Natural killer cell (primary cell): Measurements from ENCODE around the gene GPATCH2. TPM values are rescaled to one million over a fixed set of nuclear protein-coding genes. Genes with fewer than 3 reads are reported as not detected.

Experiments used
- ATAC-seq, 3 donors: fragments of 150-1000 bp in 2 of 3; fragments of 200-7000 bp in 1 of 3; cut with Tn5 transposase; 1 replicate in 1 of 3; 2 replicates in 2 of 3; pipeline ENCODE4 v1.10.0; 2021; ENCODE audit warnings: mild to moderate bottlenecking in 2 of 3, moderate library complexity in 2 of 3
- DNase-seq, 2 donors: peaks; one replicate each; pipeline versions ENCODE4 v3.0.0 to v3.0.0-alpha.2; 2013 to 2021; ENCODE audit warnings: mixed read lengths in 1 of 2
- H3K27ac ChIP-seq: one replicate; pipeline ENCODE4 v1.5.1; 2013; ENCODE audit warnings: mild to moderate bottlenecking, low read length
- H3K27me3 ChIP-seq: one replicate; pipeline ENCODE4 v1.6.1; 2013; ENCODE audit warnings: low read length; ENCODE audit not compliant: control insufficient read depth, insufficient read depth
- H3K36me3 ChIP-seq: one replicate; pipeline ENCODE4 v1.6.1; 2013; ENCODE audit warnings: low read length; ENCODE audit not compliant: control insufficient read depth, insufficient read depth
- H3K4me1 ChIP-seq: one replicate; pipeline ENCODE4 v1.6.1; 2013; ENCODE audit warnings: low read length; ENCODE audit not compliant: control insufficient read depth, insufficient read depth
- H3K4me3 ChIP-seq: one replicate; pipeline ENCODE4 v1.5.1; 2013; ENCODE audit warnings: low read length
- H3K9me3 ChIP-seq: one replicate; pipeline ENCODE4 v1.6.1; 2013; ENCODE audit warnings: low read length; ENCODE audit not compliant: control insufficient read depth, insufficient read depth
- H3K27ac Mint-ChIP-seq, 2 donors: one replicate each; pipeline ENCODE4 v1.8.0; 2022; ENCODE audit warnings: mild to moderate bottlenecking in 2 of 2, mixed read lengths in 2 of 2, moderate library complexity in 1 of 2
- H3K27me3 Mint-ChIP-seq, 2 donors: one replicate each; pipeline ENCODE4 v1.8.0; 2022; ENCODE audit warnings: low read depth in 2 of 2, mixed read lengths in 2 of 2
- H3K36me3 Mint-ChIP-seq: one replicate; pipeline ENCODE4 v1.8.0; 2022; ENCODE audit warnings: mixed read lengths
- H3K4me1 Mint-ChIP-seq, 2 donors: one replicate each; pipeline ENCODE4 v1.8.0; 2022; ENCODE audit warnings: mixed read lengths in 2 of 2
- H3K4me3 Mint-ChIP-seq: one replicate; pipeline ENCODE4 v1.8.0; 2022; ENCODE audit warnings: mild to moderate bottlenecking, moderate library complexity, mixed read lengths
- H3K9me3 Mint-ChIP-seq, 2 donors: one replicate each; pipeline ENCODE4 v1.8.0; 2022; ENCODE audit warnings: mixed read lengths in 2 of 2
- CTCF ChIP-seq: fragments of 200-600 bp; IDR thresholded peaks from one replicate; pipeline ENCODE4 v1.8.0; 2022; ENCODE audit warnings: antibody characterized with exemption
- WGBS: methylation state at CpG from one replicate; pipeline ENCODE4 v1.1.7; 2013; ENCODE audit warnings: missing lambda C conversion rate; ENCODE audit not compliant: insufficient coverage; 5-methylcytosine and 5-hydroxymethylcytosine counted together
- intact Hi-C: fragments of 100-400 bp; cut with micrococcal nuclease; formaldehyde crosslinking; loops from one replicate; pipeline ENCODE4 v1.14.2; 2022
- total RNA-seq, 4 donors: library from RNA; stranded (reverse); fragments of 120-200 nt in 1 of 4; gene quantifications; one replicate each; pipeline versions ENCODE4 v1.2.3 to v1.2.4, GENCODE V29; 2013 to 2022

The GPATCH2 gene
- total RNA-seq, 3 donors from 2014 or later (not counting 1 experiment from before 2014, with no cell fraction given): 10.4 to 15.4 (median 11.7) TPM

GRCh38 chr1:217564833-217565232 lies 66.1 kb downstream of the GPATCH2 start:
- no CpG with 5 or more reads among the region's 3 CpGs for WGBS
- Mint-ChIP-seq H3K4me1 (no peaks in the 10 kb centered on the region), H3K4me3 (no peak overlapping the region), H3K27me3 (no peaks in the 10 kb centered on the region), H3K27ac (no peak overlapping the region), H3K36me3 (no peaks in the 10 kb centered on the region), H3K9me3 (no peaks in the 10 kb centered on the region)
- no peak for TF ChIP-seq CTCF
- ATAC-seq (no peak), DNase-seq (no peak)
- no peak overlapping the region for H3K27ac ChIP-seq
- H3K9me3 ChIP-seq: no peaks in the 10 kb centered on the region
- no peak overlapping the region for H3K4me3 ChIP-seq
- H3K27me3 ChIP-seq: no peaks in the 10 kb centered on the region
- intact Hi-C loops: no loop called here
- H3K4me1 ChIP-seq: no peaks in the 10 kb centered on the region
- no peaks in the 10 kb centered on the region for H3K36me3 ChIP-seq

GRCh38 chr1:217564207-217564606 lies 66.7 kb downstream of the GPATCH2 start:
- Mint-ChIP-seq H3K4me1 (no peaks in the 10 kb centered on the region), H3K4me3 (no peak overlapping the region), H3K36me3 (no peaks in the 10 kb centered on the region), H3K27ac (no peak overlapping the region), H3K27me3 (no peaks in the 10 kb centered on the region), H3K9me3 (peaks cover 0 to 2% of the 10 kb centered on the region in 2 donors)
- Histone ChIP-seq H3K9me3 (no peaks in the 10 kb centered on the region), H3K4me1 (no peaks in the 10 kb centered on the region), H3K36me3 (no peaks in the 10 kb centered on the region), H3K27me3 (no peaks in the 10 kb centered on the region), H3K4me3 (no peak overlapping the region), H3K27ac (no peak overlapping the region)
- ATAC-seq (no peak), DNase-seq (no peak)
- WGBS: 88% methylated on average over 6 of the region's 6 CpGs
- intact Hi-C loops: no loop called here
- no peak for TF ChIP-seq CTCF

GRCh38 chr1:217563179-217563578 lies 67.7 kb downstream of the GPATCH2 start:
- H3K4me3 Mint-ChIP-seq: no peak overlapping the region
- no peak for ATAC-seq
- Histone ChIP-seq H3K27me3 (no peaks in the 10 kb centered on the region), H3K4me1 (no peaks in the 10 kb centered on the region), H3K36me3 (no peaks in the 10 kb centered on the region), H3K9me3 (no peaks in the 10 kb centered on the region), H3K4me3 (no peak overlapping the region), H3K27ac (no peak overlapping the region)
- intact Hi-C loops: no loop called here
- DNase-seq: no peak
- H3K27ac Mint-ChIP-seq: no peak overlapping the region
- no peak for TF ChIP-seq CTCF
- peaks cover 0 to 2% of the 10 kb centered on the region in 2 donors for H3K9me3 Mint-ChIP-seq
- H3K36me3 Mint-ChIP-seq: no peaks in the 10 kb centered on the region
- H3K4me1 Mint-ChIP-seq: no peaks in the 10 kb centered on the region
- H3K27me3 Mint-ChIP-seq: no peaks in the 10 kb centered on the region

GRCh38 chr1:217562229-217562878 lies 68.5 kb downstream of the GPATCH2 start:
- no peak for TF ChIP-seq CTCF

More at GRCh38 chr1:217562229-217562878, 68.5 kb downstream of the GPATCH2 start:
- no peaks in the 10 kb centered on the region for H3K27me3 Mint-ChIP-seq
- H3K4me3 Mint-ChIP-seq: no peak overlapping the region
- no peak overlapping the region for H3K27ac ChIP-seq
- 92% methylated on average over 4 of the region's 4 CpGs for WGBS
- no peaks in the 10 kb centered on the region for H3K36me3 ChIP-seq
- intact Hi-C loops: no loop called here
- H3K4me1 Mint-ChIP-seq: no peaks in the 10 kb centered on the region
- H3K36me3 Mint-ChIP-seq: no peaks in the 10 kb centered on the region
- H3K9me3 ChIP-seq: no peaks in the 10 kb centered on the region
- no peaks in the 10 kb centered on the region for H3K4me1 ChIP-seq
- H3K27me3 ChIP-seq: no peaks in the 10 kb centered on the region
- ATAC-seq (no peak), DNase-seq (no peak)
- peaks cover 0 to 2% of the 10 kb centered on the region in 2 donors for H3K9me3 Mint-ChIP-seq
- no peak overlapping the region for H3K4me3 ChIP-seq
- H3K27ac Mint-ChIP-seq: no peak overlapping the region
